ENCODE results near the gene STMN3. TPM values are rescaled to one million over a fixed set of nuclear protein-coding genes. Genes with fewer than 3 reads are reported as not detected.

STMN3 gene
- total and polyA plus RNA-seq, 7 donors: 1.8 to 25.2 (median 19.9) TPM

DNA sequence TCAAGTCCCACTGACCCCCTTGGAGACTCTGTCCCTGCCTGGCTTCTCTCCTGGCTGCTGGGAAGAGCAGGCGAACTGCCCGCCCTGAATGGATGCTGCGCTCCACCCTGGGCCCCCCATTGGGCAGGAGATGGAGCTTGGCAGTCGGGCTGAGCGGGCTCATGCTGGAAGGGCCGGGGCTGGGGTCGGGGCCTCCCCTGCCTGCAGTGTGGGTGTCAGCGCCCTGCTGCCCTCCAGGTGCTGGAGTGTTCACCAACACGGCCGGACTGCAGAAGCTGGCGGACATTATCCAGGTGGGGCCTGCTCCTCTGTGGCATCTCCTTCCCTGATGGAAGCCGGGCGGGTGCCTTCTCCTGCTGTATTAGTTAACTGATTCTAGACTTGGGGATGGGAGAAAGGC lies 27.2 kb upstream of the STMN3 start:
- H3K4me3 ChIP-seq: no peak overlapping the region
- H3K27ac ChIP-seq: no peak overlapping the region
- WGBS, 2 donors: 96% methylated on average over 13 of the region's 13 CpGs
- H3K9me3 ChIP-seq: no peaks in the 10 kb centered on the region
- H3K36me3 ChIP-seq: peaks cover 0 to 43% (median 8%) of the 10 kb centered on the region in 4 donors
- peaks cover 0 to 22% (median 20%) of the 10 kb centered on the region in 4 donors for H3K4me1 ChIP-seq
- no peak for DNase-seq
- no peaks in the 10 kb centered on the region for H3K27me3 ChIP-seq
- intact Hi-C loops (cut with DNase I): no loop called here
- TF ChIP-seq EP300 (IDR thresholded peaks at IDR 0.05): no peak
- TF ChIP-seq POLR2A (IDR thresholded peaks at IDR 0.05): no peak
- no peak for TF ChIP-seq CTCF (IDR thresholded peaks at IDR 0.05)
- no peak for TF ChIP-seq POLR2AphosphoS5 (IDR thresholded peaks at IDR 0.05)

GRCh38 chr20:63679799-63680305 lies 26.6 kb upstream of the STMN3 start:
- Histone ChIP-seq H3K36me3 (peaks cover 0 to 48% (median 8%) of the 10 kb centered on the region in 4 donors), H3K27ac (no peak overlapping the region), H3K4me3 (no peak overlapping the region), H3K4me1 (peaks cover 0 to 22% (median 18%) of the 10 kb centered on the region in 4 donors), H3K27me3 (no peaks in the 10 kb centered on the region), H3K9me3 (no peaks in the 10 kb centered on the region)
- 92 to 95% methylated on average over 19 of the region's 19 CpGs for WGBS, 2 donors
- intact Hi-C loops (cut with DNase I): no loop called here
- no peak for DNase-seq
- TF ChIP-seq CTCF (IDR thresholded peaks at IDR 0.05) (no peak), POLR2A (IDR thresholded peaks at IDR 0.05) (no peak), POLR2AphosphoS5 (IDR thresholded peaks at IDR 0.05) (no peak), EP300 (IDR thresholded peaks at IDR 0.05) (no peak)

- Histone ChIP-seq H3K9me3 (no peaks in the 10 kb centered on the region), H3K4me1 (peaks cover 0 to 22% (median 18%) of the 10 kb centered on the region in 4 donors), H3K27me3 (no peaks in the 10 kb centered on the region), H3K4me3 (no peak overlapping the region), H3K36me3 (peaks cover 0 to 57% (median 12%) of the 10 kb centered on the region in 4 donors), H3K27ac (no peak overlapping the region)
- 90 to 91% methylated on average over 38 of the region's 38 CpGs for WGBS, 2 donors
- TF ChIP-seq EP300 (IDR thresholded peaks at IDR 0.05) (no peak), CTCF (IDR thresholded peaks at IDR 0.05) (no peak), POLR2AphosphoS5 (IDR thresholded peaks at IDR 0.05) (no peak), POLR2A (IDR thresholded peaks at IDR 0.05) (no peak)
- intact Hi-C loops (cut with DNase I): no loop called here
- no peak for DNase-seq
Measured at GRCh38 chr20:63678667-63679465, 25.6 kb upstream of the STMN3 start.

DNA sequence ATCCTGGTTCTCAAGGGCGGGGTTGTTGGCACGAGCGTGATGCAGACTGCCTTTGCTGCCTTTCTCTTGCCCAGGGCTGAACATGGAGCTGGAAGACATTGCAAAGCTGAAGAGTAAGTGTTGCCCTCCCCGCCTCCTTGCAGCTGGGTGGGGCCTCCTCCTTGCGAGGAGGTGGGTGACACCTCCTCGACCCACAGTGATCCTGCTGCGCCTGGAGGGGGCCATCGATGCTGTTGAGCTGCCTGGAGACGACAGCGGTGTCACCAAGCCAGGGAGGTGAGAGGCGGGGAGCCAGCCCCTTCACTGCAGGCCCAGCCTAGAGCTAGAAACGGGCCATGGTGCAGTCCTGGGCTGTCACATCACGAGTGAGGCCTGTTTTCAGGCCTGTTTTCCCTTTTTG lies 24.8 kb upstream of the STMN3 start:
- no peak for DNase-seq
- intact Hi-C loops (cut with DNase I): no loop called here
- no peak overlapping the region for H3K27ac ChIP-seq
- no peak overlapping the region for H3K4me3 ChIP-seq
- H3K36me3 ChIP-seq: peaks cover 0 to 63% (median 19%) of the 10 kb centered on the region in 4 donors
- no peaks in the 10 kb centered on the region for H3K27me3 ChIP-seq
- H3K9me3 ChIP-seq: no peaks in the 10 kb centered on the region
- H3K4me1 ChIP-seq: peaks cover 0 to 18% (median 15%) of the 10 kb centered on the region in 4 donors
- 90 to 91% methylated on average over 13 of the region's 13 CpGs for WGBS, 2 donors
- peak in 1 of 4 donors; percentile 5 for TF ChIP-seq POLR2AphosphoS5 (IDR thresholded peaks at IDR 0.05)
- no peak for TF ChIP-seq CTCF (IDR thresholded peaks at IDR 0.05)

Data from sigmoid colon (tissue), 7 donors.